NCI-H1436 (cell line): Measurements from ENCODE around the gene SLC27A5.
"Not testable (repeated sequence)": the region's sequence is repeated elsewhere in the genome, so short reads cannot be mapped to it uniquely, and the experiment has no call there.

Experiments used
- DNase-seq: peaks from one replicate; lab custom pipeline; 2025; lab: John Stamatoyannopoulos, UW

The SLC27A5 gene

GRCh38 chr19:58550362-58551122 lies 38.8 kb upstream of the SLC27A5 start:
- no peak for DNase-seq

GRCh38 chr19:58549664-58550361 lies 38.0 kb upstream of the SLC27A5 start:
- DNase-seq, result no peak

DNA sequence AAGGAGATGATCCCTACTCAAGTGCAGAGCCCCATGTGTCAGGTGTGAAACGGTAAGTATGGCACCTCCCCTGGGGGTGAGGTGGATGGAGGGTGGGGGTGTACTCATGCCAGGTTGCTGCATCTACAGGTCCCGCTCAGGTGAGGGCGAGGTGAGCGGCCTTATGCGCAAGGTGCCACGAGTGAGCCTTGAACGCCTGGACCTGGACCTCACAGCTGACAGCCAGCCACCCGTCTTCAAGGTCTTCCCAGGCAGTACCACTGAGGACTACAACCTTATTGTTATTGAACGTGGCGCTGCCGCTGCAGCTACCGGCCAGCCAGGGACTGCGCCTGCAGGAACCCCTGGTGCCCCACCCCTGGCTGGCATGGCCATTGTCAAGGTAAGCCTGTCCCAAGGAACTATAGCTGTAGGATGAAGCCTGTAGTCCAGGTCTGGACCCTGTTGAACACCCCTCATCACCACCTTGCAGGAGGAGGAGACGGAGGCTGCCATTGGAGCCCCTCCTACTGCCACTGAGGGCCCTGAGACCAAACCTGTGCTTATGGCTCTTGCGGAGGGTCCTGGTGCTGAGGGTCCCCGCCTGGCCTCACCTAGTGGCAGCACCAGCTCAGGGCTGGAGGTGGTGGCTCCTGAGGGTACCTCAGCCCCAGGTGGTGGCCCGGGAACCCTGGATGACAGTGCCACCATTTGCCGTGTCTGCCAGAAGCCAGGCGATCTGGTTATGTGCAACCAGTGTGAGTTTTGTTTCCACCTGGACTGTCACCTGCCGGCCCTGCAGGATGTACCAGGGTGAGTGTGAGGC lies 37.3 kb upstream of the SLC27A5 start:
- DNase-seq, result no peak

- no peak for DNase-seq
These were observed 35.8 kb upstream of the SLC27A5 start for GRCh38 chr19:58547323-58548312.

GRCh38 chr19:58546019-58546530 lies 34.3 kb upstream of the SLC27A5 start:
- no peak for DNase-seq

DNA sequence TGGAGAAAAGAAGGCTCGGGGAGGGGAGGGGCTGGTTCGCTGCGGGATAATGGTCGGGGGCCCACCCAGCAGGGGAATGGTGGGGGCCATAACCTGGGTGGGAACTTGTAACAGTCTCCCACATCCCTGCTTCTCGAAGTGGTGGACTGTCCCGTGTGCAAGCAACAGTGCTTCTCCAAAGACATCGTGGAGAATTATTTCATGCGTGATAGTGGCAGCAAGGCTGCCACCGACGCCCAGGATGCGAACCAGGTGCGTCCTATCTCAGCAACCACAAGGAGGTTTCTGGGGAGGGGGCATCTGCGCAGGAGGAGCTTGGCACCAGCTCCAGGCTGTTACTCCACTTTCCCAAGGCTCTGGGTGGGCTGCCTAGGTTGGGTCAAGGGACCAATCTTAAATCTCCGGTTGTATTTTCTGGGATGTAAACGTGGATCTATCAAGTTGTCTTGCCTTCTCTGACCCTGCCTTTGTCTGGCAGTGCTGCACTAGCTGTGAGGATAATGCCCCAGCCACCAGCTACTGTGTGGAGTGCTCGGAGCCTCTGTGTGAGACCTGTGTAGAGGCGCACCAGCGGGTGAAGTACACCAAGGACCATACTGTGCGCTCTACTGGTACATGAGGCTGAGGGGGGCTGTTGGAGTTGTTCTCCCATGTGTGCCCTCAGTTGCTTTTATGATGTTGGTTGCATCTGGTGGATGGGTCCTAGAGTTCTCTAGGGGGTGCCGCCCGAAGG lies 33.7 kb upstream of the SLC27A5 start:
- no peak for DNase-seq

DNA sequence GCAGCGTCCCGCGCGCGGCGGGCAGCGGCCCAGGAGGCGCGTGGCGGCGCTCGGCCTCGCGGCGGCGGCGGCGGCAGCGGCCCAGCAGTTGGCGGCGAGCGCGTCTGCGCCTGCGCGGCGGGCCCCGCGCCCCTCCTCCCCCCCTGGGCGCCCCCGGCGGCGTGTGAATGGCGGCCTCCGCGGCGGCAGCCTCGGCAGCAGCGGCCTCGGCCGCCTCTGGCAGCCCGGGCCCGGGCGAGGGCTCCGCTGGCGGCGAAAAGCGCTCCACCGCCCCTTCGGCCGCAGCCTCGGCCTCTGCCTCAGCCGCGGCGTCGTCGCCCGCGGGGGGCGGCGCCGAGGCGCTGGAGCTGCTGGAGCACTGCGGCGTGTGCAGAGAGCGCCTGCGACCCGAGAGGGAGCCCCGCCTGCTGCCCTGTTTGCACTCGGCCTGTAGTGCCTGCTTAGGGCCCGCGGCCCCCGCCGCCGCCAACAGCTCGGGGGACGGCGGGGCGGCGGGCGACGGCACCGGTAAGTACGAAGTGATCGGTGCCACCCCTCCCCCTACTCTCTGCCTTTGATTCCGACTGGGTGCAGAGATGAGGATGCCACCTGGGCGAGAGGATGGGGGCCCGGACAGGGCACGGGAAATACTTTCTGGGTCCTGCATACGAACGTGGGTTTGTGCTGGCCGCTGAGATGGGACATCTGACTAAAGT lies 32.9 kb upstream of the SLC27A5 start:
- DNase-seq, result no peak

DNA sequence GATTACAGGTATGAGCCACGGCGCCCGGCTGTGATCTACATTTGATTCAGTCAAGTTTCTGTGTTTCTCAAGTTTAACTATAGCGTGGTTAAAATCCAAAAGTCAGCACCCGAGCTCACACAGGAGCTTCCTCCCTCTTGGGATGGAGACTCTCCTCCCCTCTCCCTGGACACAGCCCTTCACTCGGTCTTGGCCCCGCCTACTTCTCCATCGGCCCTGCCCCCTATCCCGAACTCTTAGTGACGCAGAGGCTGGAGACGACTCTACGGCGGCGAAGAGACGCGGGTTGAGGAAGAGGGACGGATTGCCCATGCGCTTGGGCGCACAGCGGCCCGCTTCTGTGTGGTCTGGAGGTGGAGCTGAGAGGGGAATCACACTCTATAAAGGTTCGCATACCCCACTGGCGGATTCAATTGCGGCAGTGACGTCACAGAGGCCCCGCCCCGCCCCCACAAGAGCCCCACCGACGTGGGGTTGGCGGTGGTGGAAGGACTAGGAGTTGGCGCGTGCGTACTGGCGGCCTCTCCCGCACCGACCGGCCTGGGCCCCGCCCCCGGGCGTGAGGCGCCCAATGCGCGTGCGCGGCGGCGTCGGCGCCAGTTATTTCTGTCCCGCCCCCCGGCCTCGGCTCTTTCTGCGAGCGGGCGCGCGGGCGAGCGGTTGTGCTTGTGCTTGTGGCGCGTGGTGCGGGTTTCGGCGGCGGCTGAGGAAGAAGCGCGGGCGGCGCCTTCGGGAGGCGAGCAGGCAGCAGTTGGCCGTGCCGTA lies 32.2 kb upstream of the SLC27A5 start, which contains the start of gene TRIM28:
TSS of gene TRIM28 (plus strand) at position 239 of the 765 bp plus-strand sequence. CDS start 694 bp downstream, outside the sequence.
- no peak for DNase-seq

GRCh38 chr19:58542641-58543372 lies 31.0 kb upstream of the SLC27A5 start:
- DNase-seq, result not testable (repeated sequence)

- DNase-seq, result not testable (repeated sequence)
These were observed 27.4 kb upstream of the SLC27A5 start for GRCh38 chr19:58539169-58539559.

DNA sequence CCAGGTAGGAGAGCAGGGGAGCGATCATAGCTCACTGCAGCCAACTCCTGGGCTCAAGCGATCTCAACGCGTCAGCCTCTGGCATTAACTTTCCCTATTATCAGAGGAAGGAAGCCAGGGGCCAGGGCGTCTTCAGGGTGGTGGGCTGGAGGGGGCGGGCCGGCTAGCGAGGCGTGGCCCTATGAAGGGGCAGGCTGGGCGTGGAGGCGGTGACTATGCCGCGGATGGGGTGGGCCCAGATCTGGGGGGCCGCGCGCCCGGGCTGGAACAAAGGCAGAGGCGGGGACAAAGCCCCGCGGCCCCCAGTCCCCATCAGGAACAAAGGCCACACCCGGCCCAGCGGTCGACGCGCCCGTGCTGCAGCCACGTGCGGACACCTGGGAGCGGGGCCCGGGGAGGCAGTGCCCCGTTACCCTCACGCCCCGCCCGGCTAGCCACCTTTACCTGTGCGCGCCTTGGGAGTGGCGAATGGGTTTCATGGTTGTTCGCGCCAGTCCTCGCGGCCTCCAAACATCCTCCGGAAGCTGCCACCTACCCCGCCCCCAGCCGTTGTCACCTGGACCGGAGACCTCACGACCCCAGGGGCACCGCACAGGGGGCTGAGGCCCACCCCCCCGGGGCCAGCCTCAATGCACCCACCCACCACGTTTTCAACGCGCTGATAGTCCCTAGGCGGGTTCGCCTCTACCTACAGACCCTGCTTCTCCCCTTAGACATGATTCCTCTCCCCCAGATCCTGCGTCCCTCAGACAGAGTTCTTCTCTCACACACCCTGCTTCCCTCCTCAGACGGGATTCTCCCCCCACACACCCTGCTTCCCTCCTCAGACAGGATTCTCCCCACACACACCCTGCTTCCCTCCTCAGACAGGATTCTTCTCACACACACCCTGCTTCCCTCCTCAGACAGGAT lies 26.7 kb upstream of the SLC27A5 start:
- DNase-seq, result peak; percentile 90

DNA sequence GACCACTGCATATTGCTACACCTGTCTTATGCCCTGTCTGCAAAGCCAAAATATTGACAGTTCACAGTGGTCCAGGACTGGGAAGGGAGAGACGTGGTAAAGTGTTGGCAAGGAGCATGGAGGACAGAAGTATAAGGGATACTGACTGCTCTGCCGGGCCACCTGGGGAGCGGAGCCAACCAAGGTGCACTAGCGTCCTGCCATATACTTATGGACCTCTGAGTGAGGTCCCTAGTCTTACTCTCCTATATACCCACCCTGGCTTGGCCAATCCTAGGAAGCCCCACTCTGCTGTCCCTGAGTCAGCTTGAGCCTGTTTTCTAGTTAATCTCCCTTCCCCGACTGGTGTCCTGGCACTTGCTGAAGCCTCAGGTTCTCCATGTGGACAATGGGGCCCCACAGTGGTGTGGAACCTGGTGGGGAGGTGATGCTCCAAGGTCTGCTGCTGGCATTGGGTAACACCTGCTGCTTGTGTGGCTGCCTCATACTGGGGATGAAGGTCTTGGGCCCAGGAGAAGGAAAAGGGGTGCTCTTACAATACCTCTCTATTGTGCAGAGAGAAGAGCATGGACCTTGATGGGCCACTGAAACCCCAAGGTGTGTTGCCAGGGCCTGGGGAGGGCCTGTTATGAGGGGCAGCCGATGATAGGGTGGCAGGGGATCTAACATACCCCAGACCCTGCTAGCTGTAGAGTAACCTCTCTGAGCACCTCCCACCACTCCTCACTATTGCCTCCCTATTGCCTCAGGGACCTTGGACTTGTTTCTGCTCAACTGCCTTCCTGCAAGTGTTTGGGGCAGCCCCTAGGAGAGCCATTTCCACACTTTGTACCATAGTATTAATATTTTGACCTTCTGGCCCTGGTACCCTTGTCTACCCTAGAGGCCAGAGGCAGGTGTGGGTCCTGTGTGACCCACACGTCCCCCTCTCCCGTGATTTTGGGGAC lies 25.3 kb upstream of the SLC27A5 start:
- DNase-seq, result no peak

- no peak for DNase-seq
These were observed 24.1 kb upstream of the SLC27A5 start for GRCh38 chr19:58535857-58536256.

DNA sequence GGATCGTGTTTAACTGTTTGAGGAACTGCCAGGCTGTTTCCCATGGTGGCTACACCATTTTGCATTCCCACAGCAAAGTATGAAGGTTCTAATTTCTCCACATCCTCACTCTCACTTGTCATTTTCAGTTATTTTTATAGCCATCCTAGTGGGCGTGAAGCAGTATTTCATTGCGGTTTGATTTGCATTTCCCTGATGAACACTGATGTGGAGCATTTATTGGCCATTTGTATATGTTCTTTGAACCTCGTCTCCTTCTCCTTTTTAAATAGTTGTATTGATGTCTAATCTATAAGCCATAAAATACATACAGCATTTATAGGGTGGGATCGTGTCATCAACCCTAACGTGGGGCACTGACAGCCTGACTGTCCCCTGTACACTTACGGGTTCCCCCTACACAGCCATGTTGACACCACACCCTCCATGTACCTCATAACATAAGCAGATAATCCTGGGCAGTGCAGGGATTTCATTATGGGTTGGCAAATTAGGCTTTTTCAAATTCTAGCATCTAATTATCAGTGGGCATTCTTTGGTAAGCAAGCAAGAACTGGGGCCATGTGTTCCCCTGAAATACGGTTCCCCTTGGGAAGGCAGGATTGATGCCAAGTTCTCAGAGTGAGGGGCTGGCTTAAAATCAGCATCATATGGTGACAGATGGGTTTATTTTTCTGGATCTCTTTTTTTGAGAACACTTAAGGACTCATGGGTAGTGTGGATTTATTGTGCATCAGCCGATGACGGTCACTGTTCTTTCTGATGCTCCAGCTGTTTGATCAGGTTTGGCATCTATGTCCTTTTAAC lies 19.4 kb upstream of the SLC27A5 start:
- DNase-seq, result no peak

DNA sequence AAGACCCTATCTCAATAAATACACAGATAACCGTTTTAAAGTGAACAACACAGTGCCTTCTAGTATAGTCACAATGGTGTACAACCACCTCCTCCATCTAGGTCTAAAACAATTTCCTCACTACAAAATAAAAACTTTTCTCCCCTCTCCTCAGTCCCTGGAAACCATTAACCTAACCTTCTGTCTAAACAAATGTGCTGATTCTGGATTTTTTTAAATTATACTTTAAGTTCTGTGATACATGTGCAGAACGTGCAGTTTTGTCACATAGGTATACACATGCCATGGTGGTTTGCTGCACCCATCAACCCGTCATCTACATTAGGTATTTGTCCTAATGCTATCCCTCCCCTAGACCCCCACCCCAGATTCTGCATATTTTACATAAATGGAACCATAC lies 17.6 kb upstream of the SLC27A5 start:
- DNase-seq, result no peak
